Measurements from ENCODE around the gene GBP2.
"Not testable (repeated sequence)": the region's sequence is repeated elsewhere in the genome, so short reads cannot be mapped to it uniquely, and the experiment has no call there.

Gene GBP2

GRCh38 chr1:89100412-89100811 lies 25.5 kb downstream of the GBP2 start:
- no peak overlapping the region for H3K27ac ChIP-seq
- TF ChIP-seq CTCF (conservative IDR thresholded peaks at IDR 0.05) = no peak

DNA sequence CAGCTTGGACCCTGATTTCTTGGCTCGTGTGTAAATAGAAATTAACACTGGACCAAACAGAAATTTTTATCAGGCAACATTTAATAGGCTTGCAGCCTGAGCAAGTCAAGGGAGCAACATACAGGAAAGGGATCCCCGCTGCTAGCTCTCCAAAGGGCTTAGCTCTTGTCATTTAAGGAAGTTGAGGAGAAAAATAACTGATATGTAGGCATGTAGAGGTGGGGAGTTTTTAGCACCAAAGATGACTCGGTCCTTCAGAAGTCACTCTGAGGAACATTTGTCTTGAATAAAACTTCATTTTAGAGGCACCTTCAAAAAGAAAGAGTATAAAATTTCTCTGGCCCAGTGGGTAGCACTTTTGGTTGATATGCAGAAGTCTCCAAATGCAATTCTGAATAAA lies 27.1 kb downstream of the GBP2 start:
- no peak overlapping the region for H3K27ac ChIP-seq
- no peak for TF ChIP-seq CTCF (conservative IDR thresholded peaks at IDR 0.05)

GRCh38 chr1:89095737-89096136 lies 30.2 kb downstream of the GBP2 start:
- no peak for TF ChIP-seq CTCF (conservative IDR thresholded peaks at IDR 0.05)
- no peak overlapping the region for H3K27ac ChIP-seq

DNA sequence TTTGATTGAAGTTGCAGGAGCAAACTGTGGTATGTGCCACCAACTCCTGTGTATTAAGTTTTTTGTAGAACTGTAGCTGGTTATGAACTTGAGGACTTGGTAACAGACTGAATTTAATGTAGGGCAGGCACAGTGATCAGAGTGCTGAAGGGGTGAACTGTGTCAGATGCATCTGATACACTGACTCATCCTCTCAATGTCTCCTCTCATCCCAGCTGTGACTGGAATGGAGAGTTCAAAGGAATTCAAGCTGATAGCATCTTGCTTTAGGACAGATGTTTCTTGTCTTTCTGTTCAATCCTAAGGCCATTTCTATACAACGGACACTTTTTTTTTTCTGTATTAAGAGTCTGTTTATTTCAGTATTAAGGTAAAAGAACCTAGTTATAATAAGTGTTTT lies 36.0 kb downstream of the GBP2 start:
- TF ChIP-seq CTCF (conservative IDR thresholded peaks at IDR 0.05) = no peak
- no peak overlapping the region for H3K27ac ChIP-seq

DNA sequence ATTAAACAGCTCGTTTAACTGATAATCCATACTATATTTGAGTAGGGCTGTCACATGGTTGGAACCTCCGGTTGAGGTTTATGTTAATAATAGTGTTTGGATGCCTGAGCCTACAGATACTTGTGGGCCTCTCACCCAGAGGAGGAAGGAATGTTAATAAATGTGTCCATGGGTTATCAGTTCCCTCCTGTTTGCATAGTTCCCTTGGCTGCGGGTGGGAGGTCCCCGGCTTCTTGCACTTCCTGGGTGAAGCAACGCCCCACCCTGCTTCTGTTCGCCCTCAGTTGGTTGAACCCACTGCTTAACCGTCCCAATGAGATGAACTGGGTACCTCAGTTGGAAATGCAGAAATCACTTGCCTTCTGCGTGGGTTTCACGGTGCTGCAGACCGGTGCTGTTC lies 37.3 kb downstream of the GBP2 start:
- H3K27ac ChIP-seq = peak overlapping the region; percentile 40
- no peak for TF ChIP-seq CTCF (conservative IDR thresholded peaks at IDR 0.05)

DNA sequence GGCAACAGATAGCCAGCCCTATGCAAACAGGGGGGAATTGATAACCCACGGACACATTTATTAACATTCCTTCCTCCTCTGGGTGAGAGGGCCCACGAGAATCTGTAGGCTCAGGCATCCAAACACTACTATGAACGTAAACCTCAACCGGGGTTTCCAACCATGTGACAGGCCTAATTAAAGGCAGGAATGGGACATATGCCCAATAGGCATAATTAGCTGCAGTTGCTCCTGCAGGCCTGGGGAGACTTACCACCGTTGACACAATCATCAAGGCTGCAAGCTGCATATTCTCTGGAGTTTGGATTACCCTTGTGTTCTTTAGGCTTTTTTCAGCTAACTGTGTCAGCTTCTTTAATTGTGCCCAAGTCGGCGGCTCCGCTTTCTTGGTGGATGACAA lies 38.7 kb downstream of the GBP2 start:
- H3K27ac ChIP-seq = no peak overlapping the region
- TF ChIP-seq CTCF (conservative IDR thresholded peaks at IDR 0.05) = no peak

DNA sequence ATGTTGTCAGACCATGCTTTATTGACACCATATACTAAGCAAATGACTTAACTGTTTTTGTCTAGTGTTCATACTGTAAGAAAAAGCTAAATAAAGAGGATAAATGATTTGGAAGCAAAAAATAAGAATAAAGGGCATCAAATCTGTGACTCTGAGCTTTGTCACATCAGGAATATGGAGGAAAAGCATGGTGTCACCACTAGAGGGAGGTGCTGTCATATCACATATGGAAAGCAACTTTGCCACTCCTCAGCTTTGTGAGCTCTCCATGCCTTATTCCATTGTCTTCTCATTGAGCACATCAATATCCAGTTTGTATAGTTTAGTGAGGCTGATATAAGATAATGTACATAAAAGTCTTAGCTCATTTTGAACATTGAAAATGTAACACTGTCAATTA lies 40.1 kb downstream of the GBP2 start:
- no peak overlapping the region for H3K27ac ChIP-seq
- no peak for TF ChIP-seq CTCF (conservative IDR thresholded peaks at IDR 0.05)

- no peak for TF ChIP-seq CTCF (conservative IDR thresholded peaks at IDR 0.05)
- no peak overlapping the region for H3K27ac ChIP-seq
Measured at GRCh38 chr1:89081005-89081404, 44.9 kb downstream of the GBP2 start.

DNA sequence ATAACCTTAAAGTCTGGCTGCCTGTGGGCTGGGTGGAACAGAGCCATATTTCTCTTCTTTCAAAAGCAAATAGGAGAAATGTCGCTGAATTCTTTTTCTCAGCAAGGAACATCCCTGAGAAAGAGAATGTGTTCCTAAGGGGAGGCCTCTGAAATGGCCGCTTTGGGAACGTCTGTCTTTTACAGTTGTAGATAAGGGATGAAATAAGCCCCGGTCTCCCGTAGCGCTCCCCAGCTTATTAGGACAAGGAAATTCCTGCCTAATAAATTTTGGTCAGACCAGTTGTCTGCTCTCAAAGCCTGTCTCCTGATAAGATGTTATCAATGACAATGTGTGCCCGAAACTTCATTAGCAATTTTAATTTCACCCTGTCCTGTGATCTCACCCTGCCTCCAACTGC lies 45.8 kb downstream of the GBP2 start:
- H3K27ac ChIP-seq = not testable (repeated sequence)

- H3K27ac ChIP-seq = not testable (repeated sequence)
Measured at GRCh38 chr1:89072466-89073065, 53.3 kb downstream of the GBP2 start.
